Hematopoietic multipotent progenitor cell treated with erythropoietin and hydrocortisone succinate and interleukin-3 and kit ligand, for 4 days (in vitro differentiated cells): Measurements from ENCODE around the gene ITPR3.
"Not testable (repeated sequence)": the region's sequence is repeated elsewhere in the genome, so short reads cannot be mapped to it uniquely, and the experiment has no call there.

Experiments
- DNase-seq: peaks from one replicate; pipeline ENCODE4 v3.0.0-alpha.2; 2015

Gene ITPR3

GRCh38 chr6:33591424-33592032, 29.6 kb upstream of the ITPR3 start:
- DNase-seq = no peak

- no peak for DNase-seq
Measured at GRCh38 chr6:33592280-33592594, 28.9 kb upstream of the ITPR3 start.

GRCh38 chr6:33592595-33593413, 28.3 kb upstream of the ITPR3 start:
- no peak for DNase-seq

- DNase-seq = no peak
Measured at GRCh38 chr6:33593414-33593727, 27.8 kb upstream of the ITPR3 start.

GRCh38 chr6:33595001-33595846, 25.9 kb upstream of the ITPR3 start:
- DNase-seq = no peak

GRCh38 chr6:33596894-33597293, 24.2 kb upstream of the ITPR3 start:
- DNase-seq = not testable (repeated sequence)

GRCh38 chr6:33597551-33598322, 23.4 kb upstream of the ITPR3 start:
- DNase-seq = no peak

- DNase-seq = no peak
Measured at GRCh38 chr6:33599413-33599938, 21.6 kb upstream of the ITPR3 start.

GRCh38 chr6:33600761-33601160, 20.4 kb upstream of the ITPR3 start:
- no peak for DNase-seq

GRCh38 chr6:33602180-33602579, 18.9 kb upstream of the ITPR3 start:
- peak; percentile 57 for DNase-seq

GRCh38 chr6:33604941-33605854, 15.9 kb upstream of the ITPR3 start:
- DNase-seq = no peak

GRCh38 chr6:33606642-33607041, 14.5 kb upstream of the ITPR3 start:
- no peak for DNase-seq

GRCh38 chr6:33607126-33607783, 13.9 kb upstream of the ITPR3 start:
- no peak for DNase-seq

GRCh38 chr6:33607784-33608161, 13.3 kb upstream of the ITPR3 start:
- DNase-seq = peak; percentile 64

GRCh38 chr6:33609019-33609418, 12.1 kb upstream of the ITPR3 start:
- no peak for DNase-seq

GRCh38 chr6:33609528-33609927, 11.6 kb upstream of the ITPR3 start:
- no peak for DNase-seq

GRCh38 chr6:33610067-33610466, 11.1 kb upstream of the ITPR3 start:
- no peak for DNase-seq

GRCh38 chr6:33610779-33611732, 10.1 kb upstream of the ITPR3 start:
- DNase-seq = no peak

- no peak for DNase-seq
Measured at GRCh38 chr6:33613146-33613794, 7.9 kb upstream of the ITPR3 start.

- peak; percentile 60 for DNase-seq
Measured at GRCh38 chr6:33613795-33614168, 7.3 kb upstream of the ITPR3 start.
